CD1c-positive myeloid dendritic cell (primary cell): ENCODE data around the gene SPON2.
A peak's percentile ranks its signal among the peaks of the same experiment; 100 is the strongest.

Source experiments
- DNase-seq: peaks from one replicate; pipeline ENCODE4 v3.0.0-alpha.2; 2016; ENCODE audit errors: extremely low spot score

Gene SPON2

DNA sequence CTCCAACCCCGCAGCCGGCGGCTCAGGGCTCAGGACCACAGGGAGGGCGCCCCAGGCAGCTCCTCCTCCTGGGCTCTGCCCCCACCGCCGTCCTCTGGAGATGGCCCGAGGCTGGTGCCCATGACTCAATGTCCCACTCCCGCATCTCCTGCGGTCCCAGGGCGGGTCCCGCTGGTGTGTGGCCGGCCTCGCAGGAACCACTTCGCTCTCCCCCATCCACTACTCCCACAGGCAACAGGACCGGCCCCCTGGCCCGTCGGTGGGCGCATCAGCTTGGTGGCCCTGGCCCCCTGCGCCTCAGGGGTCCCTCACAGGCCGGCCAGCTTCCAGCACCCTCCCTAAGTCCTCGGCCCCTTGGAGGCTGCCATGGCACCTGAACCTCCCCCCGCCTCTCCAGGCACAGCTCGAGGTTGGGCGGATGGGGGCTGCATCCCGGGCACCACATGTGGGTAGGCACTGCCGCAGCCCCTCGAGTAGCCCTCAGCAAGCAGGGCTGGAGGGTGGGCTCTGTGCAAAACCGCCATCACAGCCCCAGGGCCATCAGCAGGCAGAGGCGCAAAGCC, 22.8 kb upstream of the SPON2 start:
- no peak for DNase-seq

GRCh38 chr4:1194010-1194900, 21.9 kb upstream of the SPON2 start:
- no peak for DNase-seq

- no peak for DNase-seq
Observed at GRCh38 chr4:1193206-1194009, 21.0 kb upstream of the SPON2 start.

DNA sequence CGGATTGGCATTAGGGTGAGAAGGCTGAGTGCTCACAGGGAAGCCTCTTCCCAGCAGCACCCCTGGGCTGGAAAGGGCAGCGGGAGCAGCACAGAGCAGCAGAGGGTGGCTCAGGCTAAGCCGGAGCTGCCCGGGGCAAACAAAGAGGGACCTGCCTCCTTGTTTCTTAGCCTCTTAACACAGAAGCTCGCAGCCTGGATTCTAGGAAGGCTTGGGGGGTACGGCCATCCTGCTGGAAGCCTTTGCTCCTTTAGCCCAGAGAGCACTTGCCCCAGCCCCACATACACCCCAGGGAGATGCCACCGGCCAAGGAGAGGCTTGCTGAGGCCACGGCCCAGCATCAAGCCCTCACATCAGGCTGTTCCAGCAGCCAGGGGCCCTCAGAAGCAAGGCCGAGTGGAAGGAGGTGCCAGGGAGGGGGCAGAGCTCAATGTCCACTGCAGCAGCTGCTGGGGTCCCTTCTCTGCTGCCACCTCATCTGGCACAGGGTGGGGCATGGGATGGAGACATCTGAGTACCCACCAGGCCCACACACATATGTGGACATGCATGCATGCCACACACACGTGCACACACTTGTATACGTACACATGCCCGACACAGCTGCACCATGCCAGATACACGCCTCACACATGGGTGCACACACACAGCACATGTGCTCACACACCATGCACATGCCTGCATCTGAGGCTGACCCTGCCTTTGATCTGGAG, 20.3 kb upstream of the SPON2 start:
- no peak for DNase-seq

DNA sequence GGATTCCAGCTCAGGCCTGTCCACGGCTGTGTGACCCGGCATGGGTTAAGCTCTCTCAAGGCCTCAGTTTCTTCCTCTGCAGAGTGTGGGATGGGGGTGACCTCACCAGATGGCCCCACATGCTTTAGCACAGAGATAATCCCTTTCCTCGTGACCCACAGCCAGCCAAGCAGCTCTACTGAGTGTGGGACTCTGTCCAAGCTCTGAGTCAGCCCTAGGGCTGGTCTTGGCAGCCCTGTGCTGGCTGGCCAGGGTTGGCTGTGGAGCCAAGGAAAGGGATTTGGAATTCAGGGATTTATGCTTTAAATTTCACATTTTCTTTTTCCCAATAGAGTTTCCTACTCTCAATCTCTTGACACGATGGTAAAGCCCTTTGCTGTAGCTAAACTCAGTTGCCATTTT, 19.7 kb upstream of the SPON2 start:
- DNase-seq = no peak

DNA sequence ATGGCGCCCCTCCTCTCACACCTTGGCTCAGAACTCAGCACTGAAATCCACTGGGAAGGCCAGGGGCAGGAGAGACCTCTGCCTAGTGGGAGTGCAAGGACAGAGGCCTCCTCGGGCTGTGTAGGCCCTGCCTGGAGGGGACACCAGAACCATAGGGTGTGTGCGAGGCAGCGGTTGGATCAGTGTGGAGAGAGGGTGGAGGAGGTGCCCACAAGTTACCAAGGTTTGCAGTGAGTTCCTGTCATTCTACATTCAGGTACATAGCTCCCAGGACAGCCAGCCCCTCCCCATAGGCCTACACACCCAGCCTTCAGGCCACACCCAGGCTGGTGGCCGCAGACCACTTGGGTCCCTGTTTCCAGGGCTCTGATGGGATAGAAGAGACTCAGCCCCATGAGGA, 19.2 kb upstream of the SPON2 start:
- DNase-seq = no peak

- DNase-seq = no peak
Observed at GRCh38 chr4:1187182-1187581, 14.8 kb upstream of the SPON2 start.

DNA sequence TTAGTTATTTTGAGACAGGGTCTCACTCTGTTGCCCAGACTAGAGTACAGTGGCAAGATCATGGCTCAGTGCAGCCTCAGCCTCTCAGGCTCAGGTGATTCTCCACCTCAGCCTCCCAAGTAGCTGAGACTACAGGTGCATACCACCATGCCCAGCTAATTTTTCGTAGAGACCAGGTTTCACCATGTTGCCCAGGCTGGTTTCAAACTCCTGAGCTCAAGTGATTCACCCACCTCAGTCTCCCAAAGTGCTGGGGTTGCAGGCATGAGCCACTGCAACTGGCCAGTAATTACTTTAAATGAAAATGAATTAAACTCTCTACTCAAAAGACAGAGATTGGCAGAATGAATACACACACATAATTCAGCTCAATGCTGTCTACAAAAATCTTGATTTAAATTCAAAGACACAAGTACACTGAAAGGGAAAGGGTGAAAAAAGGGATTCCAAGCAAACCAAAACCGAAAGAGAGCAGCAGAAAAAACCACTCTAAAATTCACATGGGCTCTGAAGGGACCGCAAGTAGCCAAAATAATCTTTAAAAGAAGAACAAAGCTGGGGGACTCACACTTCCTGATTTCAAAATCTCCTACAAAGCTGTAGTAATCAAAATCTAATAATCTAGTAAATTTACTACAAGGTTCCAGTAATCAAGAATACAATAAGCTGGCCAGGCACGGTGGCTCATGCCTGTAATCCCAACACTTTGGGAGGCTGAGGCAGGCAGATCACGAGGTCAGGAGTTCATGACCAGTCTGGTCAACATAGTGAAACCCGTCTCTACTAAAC, 11.8 kb upstream of the SPON2 start:
- DNase-seq = peak; percentile 64

DNA sequence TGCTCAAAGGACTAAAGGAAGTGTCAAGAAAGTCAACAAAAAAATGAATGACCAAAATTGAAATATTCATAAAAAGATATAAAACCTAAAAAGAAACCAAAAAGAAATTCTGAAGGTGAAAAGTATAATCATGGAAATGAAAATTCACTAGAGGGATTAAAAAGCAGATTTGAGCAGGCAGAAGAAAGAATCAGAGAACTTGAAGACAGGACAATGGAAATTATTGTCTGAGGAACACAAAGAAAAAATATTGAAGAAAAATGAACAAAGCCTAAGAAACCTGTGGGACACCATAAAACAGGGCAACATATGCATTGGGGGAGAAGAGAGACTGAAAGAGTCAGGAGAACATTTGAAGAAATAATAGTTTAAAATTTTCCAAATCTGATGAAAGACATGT, 9.9 kb upstream of the SPON2 start:
- no peak for DNase-seq

DNA sequence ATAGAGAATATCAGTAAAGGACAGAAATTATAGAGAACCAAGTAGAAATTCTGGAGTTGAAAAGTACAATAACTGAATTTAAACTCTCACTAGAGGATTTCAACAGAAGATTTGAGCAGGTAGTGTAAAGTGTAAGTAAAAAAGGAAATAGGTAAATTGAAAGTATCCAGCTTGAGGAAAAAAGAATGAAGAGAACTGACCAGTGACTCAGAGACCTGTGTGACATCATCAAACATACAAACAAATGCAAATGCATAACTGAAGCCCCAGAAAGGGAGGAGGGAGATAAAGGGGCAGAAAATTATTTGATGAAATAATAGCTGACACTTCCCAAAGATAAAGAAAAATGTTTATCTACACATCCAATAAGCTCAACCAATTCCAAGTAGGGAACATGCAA, 8.3 kb upstream of the SPON2 start:
- DNase-seq = no peak

DNA sequence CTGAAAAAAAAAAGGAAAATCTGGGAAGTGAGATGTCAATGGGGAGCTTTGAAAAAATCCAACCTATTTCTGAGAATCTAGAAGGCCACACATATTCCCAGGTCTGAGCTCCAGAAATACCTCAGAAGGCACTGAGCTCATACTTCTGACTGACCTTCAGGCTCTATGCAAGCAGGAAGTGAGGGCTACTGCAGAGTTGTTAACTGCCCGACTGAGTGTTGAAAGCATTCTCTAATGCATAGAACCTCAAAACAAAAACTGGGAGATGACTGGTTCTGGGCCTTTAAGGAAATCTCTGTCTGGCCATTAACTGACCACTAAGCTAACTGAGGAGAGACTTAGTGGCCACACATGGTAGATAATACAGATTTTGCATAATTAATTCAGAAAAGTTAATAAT, 7.6 kb upstream of the SPON2 start:
- no peak for DNase-seq

DNA sequence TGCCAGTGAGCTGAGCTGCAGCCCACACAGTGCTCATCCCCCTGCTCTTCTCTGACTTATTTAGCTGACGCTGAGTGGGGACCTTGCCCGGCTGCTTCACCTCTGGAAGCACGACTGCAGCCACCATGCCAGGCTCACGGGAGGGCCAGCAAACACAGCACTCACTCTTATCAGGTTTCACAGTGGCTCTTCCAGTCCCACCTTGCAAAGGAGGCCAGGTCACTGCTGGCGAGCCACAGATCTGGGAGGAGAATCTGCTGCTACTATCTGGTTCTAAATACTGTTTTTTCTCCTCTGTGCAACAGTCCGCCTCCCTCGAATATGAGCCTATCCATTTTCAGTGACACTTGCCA, 6.7 kb upstream of the SPON2 start:
- DNase-seq = no peak

GRCh38 chr4:1178300-1179088, 6.1 kb upstream of the SPON2 start:
- no peak for DNase-seq

- no peak for DNase-seq
Observed at GRCh38 chr4:1177274-1178141, 5.1 kb upstream of the SPON2 start.

DNA sequence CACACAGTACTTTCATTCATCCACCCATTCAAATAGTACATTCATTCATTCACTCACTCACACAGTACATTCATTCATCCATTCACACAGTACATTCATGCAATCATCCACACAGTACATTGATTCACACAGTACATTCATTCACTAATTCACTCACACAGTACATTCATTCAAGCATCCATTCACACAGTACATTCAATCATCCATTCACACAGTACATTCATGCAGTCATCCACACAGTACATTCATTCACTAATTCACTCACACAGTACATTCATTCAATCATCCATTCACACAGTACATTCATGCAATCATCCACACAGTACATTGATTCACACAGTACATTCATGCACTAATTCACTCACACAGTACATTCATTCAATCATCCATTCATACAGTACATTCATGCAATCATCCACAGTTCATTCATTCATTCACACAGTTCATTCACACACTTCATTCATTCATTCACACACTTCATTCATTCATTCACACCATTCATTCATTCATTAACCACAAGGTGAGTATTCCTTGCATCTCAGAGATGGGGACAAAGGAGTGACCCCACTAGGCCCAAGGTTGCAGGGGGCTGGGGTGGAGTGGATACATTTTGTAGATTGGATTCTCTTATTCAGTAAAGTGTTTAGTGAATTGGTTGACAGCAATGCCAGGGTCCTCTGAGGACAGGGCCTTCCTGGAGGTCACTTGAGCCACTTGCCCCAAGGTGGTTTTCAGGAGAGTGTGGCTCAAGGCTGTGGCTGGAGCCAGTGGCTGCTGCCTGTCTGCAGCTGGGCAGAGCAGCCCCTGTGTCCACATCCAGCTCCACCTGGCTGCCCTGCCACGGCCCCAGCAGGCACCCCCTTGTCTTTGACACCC, 4.3 kb upstream of the SPON2 start:
- DNase-seq = no peak

- no peak for DNase-seq
Observed at GRCh38 chr4:1175635-1176229, 3.3 kb upstream of the SPON2 start.

DNA sequence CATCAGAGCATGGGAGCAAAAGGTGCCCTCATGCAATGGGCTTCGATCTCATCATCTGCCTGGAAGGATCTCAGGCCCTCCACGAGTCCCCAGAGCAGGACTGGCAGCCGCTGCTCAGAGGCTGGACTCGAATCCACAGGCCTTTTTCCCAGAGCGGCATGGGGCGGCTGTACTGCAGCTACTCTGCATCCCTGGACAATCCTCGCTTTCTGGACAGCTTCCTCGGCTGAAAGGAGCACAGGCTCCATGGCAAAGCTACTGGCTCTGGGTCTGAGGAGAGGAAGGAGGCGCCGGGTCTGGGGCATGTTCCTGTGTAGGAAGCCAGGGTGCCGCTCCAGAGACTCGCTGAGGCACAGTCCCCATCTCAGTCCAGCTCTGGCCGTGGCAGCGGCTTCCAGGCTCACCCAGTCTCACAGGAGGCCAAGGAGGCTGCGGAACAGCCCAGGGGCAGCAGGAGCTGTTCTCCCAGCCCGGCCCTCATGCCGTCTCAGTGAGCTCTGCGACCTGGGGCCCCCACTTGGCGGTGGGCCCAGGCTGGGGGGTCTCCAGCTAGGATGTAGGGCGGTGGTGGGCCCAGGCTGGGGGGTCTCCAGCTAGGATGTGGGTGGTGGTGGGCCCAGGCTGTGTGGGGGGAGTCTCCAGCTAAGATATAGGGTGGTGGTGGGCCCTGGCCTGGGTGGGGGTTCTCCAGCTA, 2.7 kb upstream of the SPON2 start:
- no peak for DNase-seq
